ENCODE measurements around the gene DYNC2H1.

DYNC2H1 gene

DNA sequence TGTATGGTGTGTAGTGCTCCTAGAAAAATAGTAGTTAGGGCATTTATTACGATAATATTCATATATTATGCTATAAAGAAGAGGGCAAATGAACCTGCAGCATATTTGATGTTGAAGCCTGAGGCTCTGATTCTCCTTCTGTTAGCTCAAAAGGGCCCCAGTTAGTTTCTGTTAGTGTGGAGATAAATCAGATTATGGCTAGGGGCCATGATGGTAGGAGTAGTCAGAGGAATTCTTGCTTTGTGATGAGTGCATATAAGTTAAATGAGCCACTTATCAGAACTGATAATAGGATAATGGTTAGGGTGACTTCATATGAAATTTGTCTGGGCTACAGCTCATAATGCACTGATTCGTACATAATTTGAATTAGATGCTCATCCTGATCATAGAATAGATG lies 298.4 kb downstream of the DYNC2H1 start:
- no peak overlapping the region for H3K4me3 ChIP-seq (ENCODE audit: low read length)
- TF ChIP-seq, protein P1, sequence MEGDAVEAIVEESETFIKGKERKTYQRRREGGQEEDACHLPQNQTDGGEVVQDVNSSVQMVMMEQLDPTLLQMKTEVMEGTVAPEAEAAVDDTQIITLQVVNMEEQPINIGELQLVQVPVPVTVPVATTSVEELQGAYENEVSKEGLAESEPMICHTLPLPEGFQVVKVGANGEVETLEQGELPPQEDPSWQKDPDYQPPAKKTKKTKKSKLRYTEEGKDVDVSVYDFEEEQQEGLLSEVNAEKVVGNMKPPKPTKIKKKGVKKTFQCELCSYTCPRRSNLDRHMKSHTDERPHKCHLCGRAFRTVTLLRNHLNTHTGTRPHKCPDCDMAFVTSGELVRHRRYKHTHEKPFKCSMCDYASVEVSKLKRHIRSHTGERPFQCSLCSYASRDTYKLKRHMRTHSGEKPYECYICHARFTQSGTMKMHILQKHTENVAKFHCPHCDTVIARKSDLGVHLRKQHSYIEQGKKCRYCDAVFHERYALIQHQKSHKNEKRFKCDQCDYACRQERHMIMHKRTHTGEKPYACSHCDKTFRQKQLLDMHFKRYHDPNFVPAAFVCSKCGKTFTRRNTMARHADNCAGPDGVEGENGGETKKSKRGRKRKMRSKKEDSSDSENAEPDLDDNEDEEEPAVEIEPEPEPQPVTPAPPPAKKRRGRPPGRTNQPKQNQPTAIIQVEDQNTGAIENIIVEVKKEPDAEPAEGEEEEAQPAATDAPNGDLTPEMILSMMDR (conservative IDR thresholded peaks at IDR 0.05; ENCODE audit: low read depth, low read length) = no peak
- no peak for DNase-seq (ENCODE audit: low read depth)

DNA sequence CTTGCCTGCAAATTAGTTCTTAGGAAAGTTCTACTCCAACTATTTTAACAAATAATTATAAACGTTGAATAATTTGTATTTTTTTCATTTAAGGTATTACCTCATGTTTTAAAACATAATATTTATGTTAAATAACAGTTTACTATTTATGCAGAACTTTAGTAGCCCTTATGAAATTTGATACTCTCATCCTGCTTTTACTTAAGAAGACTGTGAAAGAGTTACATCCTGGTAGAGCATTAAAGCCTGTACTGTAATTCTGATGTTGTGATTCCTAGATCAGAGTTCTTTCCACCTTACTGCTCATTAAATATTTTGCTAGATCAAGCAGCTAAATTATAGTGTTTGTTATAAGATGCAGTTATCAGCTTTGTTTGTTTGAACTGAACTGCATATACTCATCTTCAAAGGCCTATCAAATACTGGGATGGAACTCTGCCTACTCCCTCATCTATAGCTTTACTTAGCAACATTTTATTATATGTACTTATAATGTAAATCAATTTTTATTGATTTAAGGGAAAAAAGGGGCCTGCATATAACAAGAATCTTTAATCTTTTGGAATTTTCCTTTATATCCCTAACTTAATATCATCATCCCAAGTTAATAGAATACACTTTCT lies 304.2 kb downstream of the DYNC2H1 start:
- TF ChIP-seq, protein P1 (conservative IDR thresholded peaks at IDR 0.05; ENCODE audit: low read depth, low read length) = no peak
- no peak overlapping the region for H3K4me3 ChIP-seq (ENCODE audit: low read length)
- DNase-seq (ENCODE audit: low read depth) = no peak

DNA sequence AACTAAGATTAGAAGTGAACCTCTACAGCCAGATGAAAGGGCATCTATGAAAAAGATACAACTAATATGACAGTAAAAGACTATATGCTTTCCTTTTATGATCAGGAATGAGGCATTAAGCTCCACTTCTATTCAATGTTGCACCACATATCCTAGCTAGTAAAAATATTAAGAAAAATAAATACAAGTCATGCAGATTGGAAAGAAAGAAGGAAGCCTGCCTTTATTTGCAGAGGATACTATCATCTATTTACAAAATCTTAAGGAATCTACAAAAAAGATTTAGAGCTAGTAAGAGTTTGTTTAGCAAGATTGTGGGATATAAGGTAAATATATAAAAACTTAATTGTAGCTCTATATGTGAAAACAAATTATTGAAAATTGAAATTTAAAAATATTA lies 308.8 kb downstream of the DYNC2H1 start:
- no peak for DNase-seq (ENCODE audit: low read depth)
- no peak overlapping the region for H3K4me3 ChIP-seq (ENCODE audit: low read length)
- TF ChIP-seq, protein P1 (conservative IDR thresholded peaks at IDR 0.05; ENCODE audit: low read depth, low read length) = no peak

DNA sequence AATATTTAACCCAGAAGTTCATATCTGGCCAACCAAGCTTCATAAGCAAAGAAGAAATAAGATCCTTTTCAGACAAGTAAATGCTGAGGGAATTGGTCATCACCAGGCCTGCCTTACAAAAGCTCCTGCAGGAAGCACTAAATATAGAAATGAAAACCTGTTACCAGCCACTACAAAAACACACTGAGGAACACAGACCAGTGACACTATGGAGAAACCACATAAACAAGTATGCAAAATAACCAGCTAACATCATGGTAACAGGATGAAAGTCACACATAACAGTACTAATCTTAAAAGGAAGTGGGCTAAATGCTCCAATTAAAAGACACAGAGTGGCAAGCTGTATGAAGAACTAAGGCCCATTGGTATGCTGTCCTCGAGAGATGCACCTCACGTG lies 311.4 kb downstream of the DYNC2H1 start:
- TF ChIP-seq, protein P1 (conservative IDR thresholded peaks at IDR 0.05; ENCODE audit: low read depth, low read length) = no peak
- no peak overlapping the region for H3K4me3 ChIP-seq (ENCODE audit: low read length)
- DNase-seq (ENCODE audit: low read depth) = no peak

DNA sequence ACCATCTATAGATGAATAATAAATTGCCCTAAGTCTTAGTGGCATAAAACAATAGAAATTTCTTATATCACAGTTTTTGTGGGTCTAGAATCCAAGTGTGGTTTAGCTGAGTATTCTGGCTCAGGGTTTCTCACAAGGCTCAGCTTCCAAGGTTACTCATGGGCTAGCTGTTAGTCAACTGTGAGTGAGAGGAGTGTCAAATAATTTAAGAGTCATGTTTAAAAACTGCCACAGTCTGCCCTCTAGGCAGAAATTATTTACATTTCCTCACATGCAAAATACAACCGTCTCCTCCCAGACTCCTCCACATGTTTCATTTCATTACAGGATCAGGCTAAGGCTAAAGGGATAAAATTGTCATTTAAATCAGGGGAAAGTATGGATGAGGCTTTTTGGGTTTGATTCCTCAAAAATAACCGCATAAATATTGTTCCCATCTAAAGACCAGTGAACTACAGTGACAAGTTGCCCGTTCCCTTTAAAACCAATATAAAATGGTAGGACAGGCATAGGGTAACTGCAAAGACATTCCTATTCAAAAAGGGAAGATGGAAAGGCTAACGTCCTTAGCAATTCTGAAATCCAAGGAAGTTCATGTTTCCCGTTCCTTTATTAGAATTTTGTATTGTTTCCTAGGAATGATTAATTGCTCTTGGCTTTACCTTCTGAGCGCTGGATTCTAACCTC lies 324.3 kb downstream of the DYNC2H1 start:
- no peak overlapping the region for H3K4me3 ChIP-seq (ENCODE audit: low read length)
- TF ChIP-seq, protein P1 (conservative IDR thresholded peaks at IDR 0.05; ENCODE audit: low read depth, low read length) = no peak
- DNase-seq (ENCODE audit: low read depth) = peak; percentile 7

DNA sequence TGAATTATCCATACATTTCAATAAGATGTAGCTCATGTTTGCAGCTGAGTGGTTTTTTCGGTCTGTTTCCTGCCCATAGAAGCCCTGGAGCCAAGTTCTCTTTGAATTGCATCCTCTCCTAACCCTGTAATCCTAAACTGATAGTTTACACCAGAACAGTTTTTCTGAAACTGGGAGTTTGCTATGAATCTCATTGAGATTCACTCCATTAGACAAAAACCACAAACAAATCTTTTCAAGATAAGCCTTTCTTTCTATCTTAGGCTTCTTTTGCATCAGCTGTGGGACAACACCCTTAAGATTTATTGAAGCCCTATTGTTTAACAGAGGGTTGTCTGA lies 324.8 kb downstream of the DYNC2H1 start:
- DNase-seq (ENCODE audit: low read depth) = no peak
- TF ChIP-seq, protein P1 (conservative IDR thresholded peaks at IDR 0.05; ENCODE audit: low read depth, low read length) = no peak
- H3K4me3 ChIP-seq (ENCODE audit: low read length) = no peak overlapping the region

DNA sequence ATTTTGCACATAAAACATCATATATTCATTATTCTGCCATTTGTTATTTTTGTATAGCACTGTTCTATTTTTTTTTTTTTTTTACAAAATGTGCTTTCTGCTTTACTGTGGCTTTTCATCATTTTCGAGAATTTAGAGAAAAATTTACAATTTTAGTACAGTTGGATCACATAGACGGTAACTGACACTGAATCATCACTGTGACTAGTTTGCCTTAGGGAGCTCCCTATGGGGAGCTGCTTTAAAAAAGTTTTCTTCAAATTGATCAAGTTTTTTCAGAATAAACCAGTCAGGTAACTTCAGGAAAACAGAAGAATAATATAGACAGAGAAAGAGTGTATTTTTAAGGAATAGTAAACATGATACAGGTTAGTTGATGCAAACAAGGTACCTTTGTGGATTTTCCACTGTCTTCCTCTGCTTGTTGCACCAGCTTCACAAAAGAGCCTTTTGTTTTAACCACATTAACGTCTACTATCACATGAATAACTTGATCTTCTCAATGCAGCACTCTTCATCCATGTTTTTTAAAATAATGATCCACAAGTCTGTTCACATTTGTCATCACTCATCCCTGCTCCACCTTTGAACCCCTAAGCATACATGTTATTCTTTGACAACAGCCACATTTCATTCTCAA lies 327.0 kb downstream of the DYNC2H1 start:
- DNase-seq (ENCODE audit: low read depth) = no peak
- no peak overlapping the region for H3K4me3 ChIP-seq (ENCODE audit: low read length)
- TF ChIP-seq, protein P1 (conservative IDR thresholded peaks at IDR 0.05; ENCODE audit: low read depth, low read length) = no peak
